ENCODE results near the gene SLC25A11. TPM values are rescaled to one million over a fixed set of nuclear protein-coding genes. Genes with fewer than 3 reads are reported as not detected.
"Not testable (repeated sequence)": the region's sequence is repeated elsewhere in the genome, so short reads cannot be mapped to it uniquely, and the experiment has no call there.

The SLC25A11 gene
- total RNA-seq, 1 experiment from 2014 or later = 64.1 TPM

GRCh38 chr17:4920351-4921048, 19.3 kb downstream of the SLC25A11 start:
- DNase-seq (ENCODE audit: low spot score) = no peak

GRCh38 chr17:4919511-4920047, 20.3 kb downstream of the SLC25A11 start:
- no peak for DNase-seq (ENCODE audit: low spot score)

- not testable (repeated sequence) for DNase-seq (ENCODE audit: low spot score)
Measured at GRCh38 chr17:4914551-4914950, 25.3 kb downstream of the SLC25A11 start.

GRCh38 chr17:4913994-4914393, 25.9 kb downstream of the SLC25A11 start:
- no peak for DNase-seq (ENCODE audit: low spot score)

- DNase-seq (ENCODE audit: low spot score) = peak; percentile 68
Measured at GRCh38 chr17:4908711-4909496, 30.9 kb downstream of the SLC25A11 start.

GRCh38 chr17:4908301-4908700, 31.5 kb downstream of the SLC25A11 start:
- DNase-seq (ENCODE audit: low spot score) = no peak

- not testable (repeated sequence) for DNase-seq (ENCODE audit: low spot score)
Measured at GRCh38 chr17:4906642-4907041, 33.2 kb downstream of the SLC25A11 start.

- DNase-seq (ENCODE audit: low spot score) = peak; percentile 51
Measured at GRCh38 chr17:4903051-4903818, 36.6 kb downstream of the SLC25A11 start, which contains the start of gene CHRNE. Gene CHRNE (minus strand): TSS chr17:4903098. CDS start chr17:4903063, 35 bp downstream.

GRCh38 chr17:4902540-4902939, 37.3 kb downstream of the SLC25A11 start:
- DNase-seq (ENCODE audit: low spot score) = no peak

- no peak for DNase-seq (ENCODE audit: low spot score)
Measured at GRCh38 chr17:4901648-4902344, 38.0 kb downstream of the SLC25A11 start.

GRCh38 chr17:4901108-4901647, 38.7 kb downstream of the SLC25A11 start:
- no peak for DNase-seq (ENCODE audit: low spot score)

GRCh38 chr17:4900231-4901107, 39.4 kb downstream of the SLC25A11 start:
- no peak for DNase-seq (ENCODE audit: low spot score)

- DNase-seq (ENCODE audit: low spot score) = no peak
Measured at GRCh38 chr17:4899341-4900230, 40.3 kb downstream of the SLC25A11 start, which contains the start of gene C17orf107. Gene C17orf107 (plus strand): TSS chr17:4899536. CDS start chr17:4899763, 227 bp downstream.

- DNase-seq (ENCODE audit: low spot score) = no peak
Measured at GRCh38 chr17:4898927-4899326, 40.9 kb downstream of the SLC25A11 start.

- no peak for DNase-seq (ENCODE audit: low spot score)
Measured at GRCh38 chr17:4898351-4898750, 41.5 kb downstream of the SLC25A11 start.

- no peak for DNase-seq (ENCODE audit: low spot score)
Measured at GRCh38 chr17:4897785-4898184, 42.1 kb downstream of the SLC25A11 start.

GRCh38 chr17:4897198-4897687, 42.6 kb downstream of the SLC25A11 start:
- no peak for DNase-seq (ENCODE audit: low spot score)

GRCh38 chr17:4896332-4897197, 43.3 kb downstream of the SLC25A11 start:
- no peak for DNase-seq (ENCODE audit: low spot score)

Data from H4 (cell line).